ENCODE data around the gene HADHA. TPM values are rescaled to one million over a fixed set of nuclear protein-coding genes. Genes with fewer than 3 reads are reported as not detected.

Gene HADHA
- total RNA-seq, 1 donor from 2014 or later, result 169 TPM

GRCh38 chr2:26193578-26194231 is 50.7 kb downstream of the HADHA start:
- DNase-seq (ENCODE audit: low read depth), result no peak

- no peak for DNase-seq (ENCODE audit: low read depth)
Observed at GRCh38 chr2:26191316-26192159, 52.9 kb downstream of the HADHA start.

- no peak for DNase-seq (ENCODE audit: low read depth)
Observed at GRCh38 chr2:26190369-26190768, 54.1 kb downstream of the HADHA start.

- DNase-seq (ENCODE audit: low read depth), result no peak
Observed at GRCh38 chr2:26189751-26190150, 54.7 kb downstream of the HADHA start.

GRCh38 chr2:26189123-26189522 is 55.3 kb downstream of the HADHA start:
- DNase-seq (ENCODE audit: low read depth), result no peak

GRCh38 chr2:26187537-26188104 is 56.8 kb downstream of the HADHA start:
- no peak for DNase-seq (ENCODE audit: low read depth)

- DNase-seq (ENCODE audit: low read depth), result no peak
Observed at GRCh38 chr2:26187114-26187513, 57.3 kb downstream of the HADHA start.

GRCh38 chr2:26185954-26186770 is 58.3 kb downstream of the HADHA start:
- DNase-seq (ENCODE audit: low read depth), result no peak

GRCh38 chr2:26185304-26185928 is 59.0 kb downstream of the HADHA start:
- no peak for DNase-seq (ENCODE audit: low read depth)

GRCh38 chr2:26184555-26185303 is 59.7 kb downstream of the HADHA start:
- DNase-seq (ENCODE audit: low read depth), result peak; percentile 51

- no peak for DNase-seq (ENCODE audit: low read depth)
Observed at GRCh38 chr2:26184121-26184520, 60.3 kb downstream of the HADHA start.

GRCh38 chr2:26182887-26183630 is 61.4 kb downstream of the HADHA start:
- no peak for DNase-seq (ENCODE audit: low read depth)

GRCh38 chr2:26182441-26182840 is 62.0 kb downstream of the HADHA start:
- no peak for DNase-seq (ENCODE audit: low read depth)

GRCh38 chr2:26179446-26179913 is 65.0 kb downstream of the HADHA start:
- DNase-seq (ENCODE audit: low read depth), result no peak

GRCh38 chr2:26178746-26179436 is 65.5 kb downstream of the HADHA start:
- DNase-seq (ENCODE audit: low read depth), result no peak

- no peak for DNase-seq (ENCODE audit: low read depth)
Observed at GRCh38 chr2:26178246-26178645, 66.2 kb downstream of the HADHA start.

GRCh38 chr2:26177122-26177521 is 67.3 kb downstream of the HADHA start:
- no peak for DNase-seq (ENCODE audit: low read depth)

GRCh38 chr2:26176279-26176615 is 68.2 kb downstream of the HADHA start:
- no peak for DNase-seq (ENCODE audit: low read depth)

- DNase-seq (ENCODE audit: low read depth), result no peak
Observed at GRCh38 chr2:26175466-26176278, 68.8 kb downstream of the HADHA start.
